PFSK-1 (cell line): Measurements from ENCODE around the gene TMIGD3.

Experiments used
- POLR2AphosphoS5 ChIP-seq: IDR thresholded peaks from 2 replicates; pipeline ENCODE4 v1.6.1; 2012; ENCODE audit warnings: low read depth, mild to moderate bottlenecking, control low read depth, low read length, moderate library complexity
- REST ChIP-seq, 2 experiments: IDR thresholded peaks; 2 replicates each; pipeline versions ENCODE4 v1.6.1 to v1.8.0; 2011 to 2012; ENCODE audit warnings: low read depth in 2 of 2, low read length in 2 of 2, control low read depth in 1 of 2, inconsistent platforms in 1 of 2, mild to moderate bottlenecking in 1 of 2, moderate library complexity in 1 of 2; ENCODE audit not compliant: insufficient read depth in 1 of 2
- SIN3A ChIP-seq: IDR thresholded peaks from 2 replicates; pipeline ENCODE4 v1.6.1; 2012; ENCODE audit warnings: mild to moderate bottlenecking, low read length, moderate library complexity, borderline replicate concordance; ENCODE audit not compliant: insufficient read depth

- no peak for TF ChIP-seq SIN3A
- no peak for TF ChIP-seq POLR2AphosphoS5
- no peak for TF ChIP-seq REST (IDR thresholded peaks at IDR 0.05; ENCODE audit: insufficient read depth in 1 of 2, low read depth in 2 of 2, low read length in 2 of 2)
These were observed 53.2 kb downstream of the TMIGD3 start for GRCh38 chr1:111450185-111450584.
